ENCODE results near the gene ATP13A4. TPM values are rescaled to one million over a fixed set of nuclear protein-coding genes. Genes with fewer than 3 reads are reported as not detected.

Gene ATP13A4
- total and polyA plus RNA-seq, 8 donors = 0.46 to 42.6 (median 17.0) TPM

DNA sequence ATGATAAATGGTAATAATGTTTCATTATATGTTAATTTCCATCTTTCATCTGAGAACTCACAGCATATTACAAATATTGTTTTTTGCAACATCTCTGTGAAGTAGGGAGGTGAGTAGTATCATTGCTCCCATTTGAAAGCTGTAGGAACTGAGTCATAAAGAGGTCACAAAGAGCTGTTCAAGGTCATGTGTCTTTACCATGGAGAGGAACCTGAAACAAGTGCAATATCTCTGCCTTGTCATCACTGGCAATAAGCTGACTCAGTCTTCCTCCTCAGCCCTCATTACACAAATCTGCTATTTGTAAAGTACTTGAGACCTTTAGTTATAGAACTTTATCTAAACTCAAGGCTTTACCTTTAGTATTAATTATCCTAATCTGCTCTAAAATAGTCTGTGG lies 4.4 kb upstream of the ATP13A4 start:
- Histone ChIP-seq H3K36me3 (no peaks in the 10 kb centered on the region), H3K4me3 (no peak overlapping the region), H3K27me3 (no peaks in the 10 kb centered on the region), H3K27ac (no peak overlapping the region), H3K9me3 (no peaks in the 10 kb centered on the region), H3K4me1 (peaks cover 0 to 14% (median 8%) of the 10 kb centered on the region in 4 donors)
- no peak for DNase-seq
- intact Hi-C loops (cut with DNase I; ENCODE audit: low total_unique reads) = no loop called here
- TF ChIP-seq POLR2AphosphoS5 (IDR thresholded peaks at IDR 0.05) = no peak
- TF ChIP-seq EP300 (IDR thresholded peaks at IDR 0.05) = no peak
- TF ChIP-seq, protein P1, sequence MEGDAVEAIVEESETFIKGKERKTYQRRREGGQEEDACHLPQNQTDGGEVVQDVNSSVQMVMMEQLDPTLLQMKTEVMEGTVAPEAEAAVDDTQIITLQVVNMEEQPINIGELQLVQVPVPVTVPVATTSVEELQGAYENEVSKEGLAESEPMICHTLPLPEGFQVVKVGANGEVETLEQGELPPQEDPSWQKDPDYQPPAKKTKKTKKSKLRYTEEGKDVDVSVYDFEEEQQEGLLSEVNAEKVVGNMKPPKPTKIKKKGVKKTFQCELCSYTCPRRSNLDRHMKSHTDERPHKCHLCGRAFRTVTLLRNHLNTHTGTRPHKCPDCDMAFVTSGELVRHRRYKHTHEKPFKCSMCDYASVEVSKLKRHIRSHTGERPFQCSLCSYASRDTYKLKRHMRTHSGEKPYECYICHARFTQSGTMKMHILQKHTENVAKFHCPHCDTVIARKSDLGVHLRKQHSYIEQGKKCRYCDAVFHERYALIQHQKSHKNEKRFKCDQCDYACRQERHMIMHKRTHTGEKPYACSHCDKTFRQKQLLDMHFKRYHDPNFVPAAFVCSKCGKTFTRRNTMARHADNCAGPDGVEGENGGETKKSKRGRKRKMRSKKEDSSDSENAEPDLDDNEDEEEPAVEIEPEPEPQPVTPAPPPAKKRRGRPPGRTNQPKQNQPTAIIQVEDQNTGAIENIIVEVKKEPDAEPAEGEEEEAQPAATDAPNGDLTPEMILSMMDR (IDR thresholded peaks at IDR 0.05) = no peak
- TF ChIP-seq POLR2A (IDR thresholded peaks at IDR 0.05) = no peak

DNA sequence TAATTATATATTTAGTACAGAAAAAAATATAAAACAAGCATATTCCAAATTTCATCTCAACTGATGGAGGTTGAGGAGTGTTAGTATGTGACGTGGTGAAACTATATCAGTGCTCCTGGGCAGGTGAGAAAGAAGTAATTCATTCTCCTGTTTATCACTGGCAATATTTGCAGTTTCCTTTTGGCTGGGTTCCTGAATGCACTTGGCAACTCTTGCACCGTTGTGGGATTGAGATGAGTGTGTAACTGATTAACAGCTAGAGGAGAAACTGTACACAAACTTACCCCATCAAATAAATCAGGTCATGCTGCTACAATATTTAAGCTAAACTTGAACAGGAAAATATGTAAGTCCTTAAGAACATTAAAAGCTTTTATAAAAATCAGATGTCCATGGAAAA lies 2.1 kb upstream of the ATP13A4 start:
- intact Hi-C loops (cut with DNase I; ENCODE audit: low total_unique reads) = no loop called here
- no peaks in the 10 kb centered on the region for H3K9me3 ChIP-seq
- H3K27me3 ChIP-seq = no peaks in the 10 kb centered on the region
- peak; percentile 85 to 87 for DNase-seq
- no peak overlapping the region for H3K4me3 ChIP-seq
- peak in 2 of 3 donors; percentile 76 to 90 for TF ChIP-seq POLR2AphosphoS5 (IDR thresholded peaks at IDR 0.05)
- TF ChIP-seq, protein P1 (IDR thresholded peaks at IDR 0.05) = no peak
- 17 to 29% (median 20%) methylated on average over 2 of the region's 2 CpGs for WGBS, 5 donors
- peaks cover 0 to 27% (median 11%) of the 10 kb centered on the region in 4 donors for H3K4me1 ChIP-seq
- peak overlapping the region in 3 of 5 donors; percentile 25 to 52 (median 30) for H3K27ac ChIP-seq
- H3K36me3 ChIP-seq = no peaks in the 10 kb centered on the region

- TF ChIP-seq, protein P1 (IDR thresholded peaks at IDR 0.05) = no peak
- TF ChIP-seq EP300 (IDR thresholded peaks at IDR 0.05) (no peak), POLR2A (IDR thresholded peaks at IDR 0.05) (no peak), POLR2AphosphoS5 (IDR thresholded peaks at IDR 0.05) (no peak)
- Histone ChIP-seq H3K27me3 (no peaks in the 10 kb centered on the region), H3K9me3 (no peaks in the 10 kb centered on the region), H3K27ac (peak overlapping the region in 4 of 5 donors; percentile 59 to 75 (median 68)), H3K4me1 (peaks cover 0 to 27% (median 11%) of the 10 kb centered on the region in 4 donors), H3K36me3 (no peaks in the 10 kb centered on the region), H3K4me3 (peak overlapping the region in 3 of 4 donors; percentile 19 to 41 (median 40))
- intact Hi-C loops (cut with DNase I; ENCODE audit: low total_unique reads) = no loop called here
- 23 to 53% (median 35%) methylated on average over 1 of the region's 1 CpG for WGBS, 5 donors
- DNase-seq = peak in 1 of 2 donors; percentile 57
Measured at GRCh38 chr3:193553586-193553985, 1.1 kb downstream of the ATP13A4 start.

DNA sequence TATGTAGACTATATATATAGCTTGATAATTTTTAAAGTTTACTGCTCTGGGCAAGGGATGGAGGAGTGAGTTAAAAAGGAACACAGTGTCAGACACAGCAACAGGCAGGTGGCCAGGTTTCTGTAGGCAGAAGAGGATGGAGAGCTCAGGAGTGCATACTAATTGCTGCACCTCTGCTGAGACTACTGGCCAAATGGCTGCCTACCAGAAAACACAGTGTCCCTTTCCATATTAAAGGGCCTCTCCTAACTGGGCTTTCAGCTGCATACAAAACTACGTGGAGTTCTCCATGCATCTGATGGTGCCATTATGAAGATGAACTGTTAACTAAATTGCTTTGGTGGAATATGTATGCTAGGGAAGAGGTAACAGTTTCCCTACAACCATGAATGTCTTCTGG lies 1.8 kb downstream of the ATP13A4 start:
- H3K4me1 ChIP-seq = peaks cover 0 to 27% (median 9%) of the 10 kb centered on the region in 4 donors
- peak overlapping the region; percentile 46 to 75 (median 59) for H3K27ac ChIP-seq
- intact Hi-C loops (cut with DNase I; ENCODE audit: low total_unique reads) = no loop called here
- 26 to 56% (median 47%) methylated on average over 1 of the region's 1 CpG for WGBS, 5 donors
- H3K9me3 ChIP-seq = no peaks in the 10 kb centered on the region
- H3K36me3 ChIP-seq = no peaks in the 10 kb centered on the region
- H3K27me3 ChIP-seq = no peaks in the 10 kb centered on the region
- H3K4me3 ChIP-seq = peak overlapping the region in 1 of 4 donors; percentile 3
- DNase-seq = peak in 1 of 2 donors; percentile 73
- TF ChIP-seq POLR2A (IDR thresholded peaks at IDR 0.05) (no peak), POLR2AphosphoS5 (IDR thresholded peaks at IDR 0.05) (no peak), EP300 (IDR thresholded peaks at IDR 0.05) (no peak)
- TF ChIP-seq, protein P1 (IDR thresholded peaks at IDR 0.05) = no peak
